ENCODE measurements around the gene CATSPER3.

DNA sequence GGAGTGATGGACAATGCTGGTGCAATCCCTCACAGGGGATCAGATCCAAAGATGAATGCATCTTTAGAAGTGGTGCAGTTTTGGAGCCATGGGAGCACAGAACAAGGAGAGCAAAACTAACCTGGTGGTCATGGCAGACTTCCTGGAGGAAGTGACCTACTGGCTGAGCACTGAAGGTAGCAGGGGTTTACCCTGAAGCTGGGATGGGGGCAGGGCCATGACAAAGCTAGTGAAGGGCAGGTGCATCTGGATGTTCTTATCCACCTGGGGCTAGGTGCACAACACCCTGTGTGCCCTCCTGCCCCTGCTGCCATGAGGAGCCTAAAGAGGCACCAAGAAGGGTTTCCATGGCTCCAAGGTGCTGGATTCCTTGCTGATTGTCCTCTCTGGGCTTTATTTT is 77.8 kb downstream of the CATSPER3 start:
- TF ChIP-seq CTCF (IDR thresholded peaks at IDR 0.05) = no peak
- no peak for TF ChIP-seq POLR2A (IDR thresholded peaks at IDR 0.05)
